HG03520 (cell line): ENCODE measurements around the gene KLHDC9.
A peak's percentile ranks its signal among the peaks of the same experiment; 100 is the strongest.
"Not testable (repeated sequence)": the region's sequence is repeated elsewhere in the genome, so short reads cannot be mapped to it uniquely, and the experiment has no call there.

ENCODE experiments used
- ATAC-seq: cut with Tn5 transposase; IDR thresholded peaks from one replicate; pipeline ENCODE4 v1.9.1; 2021; ENCODE audit warnings: mild to moderate bottlenecking, moderate library complexity; ENCODE audit not compliant: unreplicated experiment

KLHDC9 gene, protein sequence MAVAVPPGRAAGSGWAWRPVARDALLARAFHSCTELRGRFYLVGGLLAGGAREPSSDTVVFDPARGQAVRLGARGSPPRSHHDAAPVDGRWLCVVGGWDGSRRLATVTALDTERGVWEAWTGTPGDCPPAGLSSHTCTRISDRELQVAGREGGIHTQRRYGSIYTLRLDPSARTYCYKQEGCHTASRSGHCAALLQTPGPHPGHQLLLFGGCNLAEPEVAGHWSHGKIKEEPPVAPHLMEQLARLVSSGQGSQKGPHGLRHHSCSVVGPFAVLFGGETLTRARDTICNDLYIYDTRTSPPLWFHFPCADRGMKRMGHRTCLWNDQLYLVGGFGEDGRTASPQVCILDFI

DNA sequence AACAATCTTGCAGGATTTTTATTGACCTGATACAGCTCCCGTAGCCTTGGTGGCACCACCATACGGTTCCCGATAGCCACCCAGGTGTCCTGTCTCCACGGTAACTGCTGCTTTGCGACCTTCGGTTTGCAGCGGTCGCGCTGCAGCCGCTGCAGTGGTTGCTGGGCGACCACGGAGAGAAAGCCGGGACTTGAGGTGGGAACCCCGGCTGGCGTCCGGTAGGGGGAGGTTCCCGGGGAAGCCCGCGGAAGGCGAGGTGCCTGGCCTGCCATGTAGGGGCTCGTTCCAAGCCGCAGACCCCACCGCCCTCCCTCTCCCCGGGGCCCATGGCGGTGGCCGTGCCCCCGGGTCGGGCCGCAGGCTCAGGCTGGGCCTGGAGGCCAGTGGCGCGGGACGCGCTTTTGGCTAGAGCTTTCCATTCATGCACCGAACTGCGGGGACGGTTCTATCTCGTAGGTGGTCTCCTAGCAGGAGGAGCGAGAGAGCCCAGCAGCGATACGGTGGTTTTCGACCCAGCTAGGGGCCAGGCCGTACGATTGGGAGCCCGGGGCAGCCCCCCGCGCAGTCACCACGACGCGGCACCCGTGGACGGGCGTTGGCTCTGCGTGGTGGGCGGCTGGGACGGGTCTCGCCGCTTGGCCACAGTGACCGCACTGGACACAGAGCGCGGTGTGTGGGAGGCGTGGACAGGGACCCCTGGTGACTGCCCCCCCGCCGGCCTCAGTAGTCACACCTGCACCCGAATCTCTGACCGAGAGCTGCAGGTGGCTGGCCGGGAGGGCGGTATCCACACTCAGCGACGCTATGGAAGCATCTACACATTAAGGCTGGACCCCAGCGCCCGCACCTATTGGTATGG, at the start of gene KLHDC9:
TSS of gene KLHDC9 (plus strand) at position 152 of the 859 bp plus-strand sequence. CDS start at position 327, 175 bp downstream.
- ATAC-seq: peak; percentile 57

DNA sequence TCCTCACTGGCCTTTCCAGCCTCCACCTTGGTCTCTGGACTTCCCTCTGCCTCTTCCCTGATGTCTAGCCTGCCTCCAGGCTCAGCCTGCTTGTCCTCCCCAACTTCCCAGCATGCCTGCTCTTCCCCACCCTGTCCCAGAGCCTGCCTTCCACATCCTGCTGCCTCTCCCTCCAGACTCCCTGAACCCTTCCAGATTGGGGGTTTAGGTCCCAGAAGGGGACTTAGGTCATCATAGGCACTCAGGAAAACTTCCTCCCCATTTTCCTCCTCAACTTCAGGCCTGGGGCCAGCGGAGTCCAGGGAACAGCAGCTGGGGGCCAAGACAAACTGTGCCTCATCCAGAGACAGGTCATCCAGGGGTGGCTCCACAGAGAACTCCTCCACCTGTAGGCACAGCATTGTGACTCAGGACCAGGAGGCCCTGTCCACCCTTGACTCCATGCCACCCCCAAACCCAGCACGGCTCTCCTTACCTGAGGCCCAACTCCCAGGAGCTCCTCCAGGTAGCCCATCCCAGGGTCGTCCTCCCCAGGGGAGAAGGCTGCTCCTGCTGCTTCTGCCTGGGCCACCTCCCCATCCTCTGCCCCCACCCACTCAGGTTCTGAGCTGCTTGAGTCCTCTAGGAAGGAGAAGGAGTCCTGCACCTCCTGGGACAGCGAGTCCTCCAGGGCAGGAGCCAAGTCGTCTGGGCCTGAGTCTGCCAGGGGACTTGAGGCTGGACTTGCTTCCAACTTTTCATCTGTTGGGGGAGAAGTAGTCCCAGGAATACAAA, 49.0 kb upstream of the KLHDC9 start:
- no peak for ATAC-seq

DNA sequence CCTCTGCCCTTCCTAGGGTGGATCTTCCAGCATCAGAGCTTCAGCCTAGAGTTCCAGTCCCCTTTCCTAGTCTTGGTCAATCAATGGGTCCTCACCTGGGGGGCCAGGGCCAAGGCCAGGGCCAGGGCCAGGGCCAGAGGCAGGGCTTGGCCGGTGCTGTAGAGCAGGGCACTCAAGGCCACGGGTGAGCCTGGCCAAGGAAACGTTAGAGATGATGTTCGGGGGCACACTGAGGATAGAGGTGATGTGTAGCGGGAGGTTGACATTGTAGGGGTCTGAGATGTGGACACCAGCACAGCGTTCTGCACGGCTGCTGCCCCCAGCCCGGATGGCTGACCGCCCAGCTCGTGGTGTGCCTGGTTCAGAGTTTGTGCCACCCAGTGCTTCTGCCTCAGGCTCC, 46.9 kb upstream of the KLHDC9 start:
- ATAC-seq: no peak

DNA sequence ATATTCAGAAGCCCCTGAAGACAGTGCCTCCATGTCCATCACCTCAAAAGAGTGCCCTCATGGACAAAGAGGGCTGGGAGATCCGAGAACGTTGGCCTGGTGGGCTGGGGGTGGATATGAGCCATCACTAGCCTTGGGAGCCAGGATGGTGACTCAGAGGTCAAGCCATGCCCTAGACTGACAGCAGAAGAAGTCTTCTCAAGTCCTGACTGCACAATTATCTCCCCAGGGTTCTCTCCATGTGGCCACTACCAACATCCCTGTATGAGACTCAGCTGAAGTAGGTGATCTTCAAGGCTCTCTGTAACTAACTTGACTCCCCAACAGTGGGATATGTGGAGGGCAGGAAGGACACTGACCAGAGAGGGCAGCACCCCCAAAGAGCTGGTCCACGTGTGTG, 45.3 kb upstream of the KLHDC9 start:
- ATAC-seq: no peak

DNA sequence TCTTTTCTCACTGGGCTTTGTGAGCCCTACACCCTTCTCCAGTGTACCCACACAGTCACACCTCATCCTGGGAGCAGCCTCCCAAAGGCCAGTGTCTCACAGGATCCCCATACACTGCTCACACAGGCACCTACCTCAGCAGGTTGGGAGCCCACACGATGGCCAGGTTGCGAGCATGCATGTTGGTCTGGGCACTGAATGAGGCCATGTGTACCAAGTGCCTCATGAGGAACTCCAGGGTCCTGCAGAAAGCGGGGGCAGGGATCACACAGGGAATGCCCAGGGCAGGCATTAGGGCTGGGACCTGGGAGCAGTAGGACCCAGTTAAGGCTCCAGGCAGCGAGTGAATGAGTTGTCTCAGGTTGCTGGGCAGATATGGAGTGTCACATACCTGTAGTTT, 43.9 kb upstream of the KLHDC9 start:
- ATAC-seq: no peak

DNA sequence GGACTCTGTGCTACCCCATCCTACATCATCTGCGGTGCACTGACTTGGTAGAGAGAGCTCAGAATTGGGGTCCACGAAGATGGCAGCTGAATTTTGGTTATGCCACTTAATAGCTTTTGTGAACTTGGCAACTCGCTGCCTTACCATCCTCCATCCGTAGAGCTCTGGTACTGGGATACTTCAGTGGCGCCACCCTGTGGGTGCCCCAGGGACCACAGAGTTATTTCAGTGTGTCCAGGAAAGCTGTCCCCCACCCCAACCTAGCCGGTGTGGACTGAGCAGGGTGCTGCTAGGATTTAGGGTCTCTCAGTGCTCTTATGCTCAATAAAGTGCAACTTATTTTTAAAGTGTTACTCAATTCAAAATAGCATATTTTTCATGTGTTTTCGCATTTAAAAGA, 43.4 kb upstream of the KLHDC9 start:
- no peak for ATAC-seq

DNA sequence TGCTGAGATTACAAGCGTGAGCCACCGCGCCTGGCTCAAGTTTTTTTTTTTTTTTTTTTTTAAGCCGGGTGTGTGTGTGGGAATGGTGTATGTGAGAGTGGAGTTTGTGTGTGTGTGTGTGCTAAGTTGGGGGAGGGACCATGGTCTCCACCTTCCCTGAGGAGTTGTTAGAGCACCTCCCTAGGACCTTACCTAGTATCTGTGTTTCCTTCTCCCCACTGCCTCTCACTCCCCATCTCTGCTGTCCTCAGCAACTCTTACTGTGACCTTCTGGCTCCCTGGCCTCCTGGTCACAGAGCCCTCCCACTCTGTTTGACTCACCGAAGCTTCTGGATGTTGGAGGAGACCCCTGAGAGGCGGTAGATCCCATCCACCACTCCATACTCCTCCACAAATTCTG, 38.9 kb upstream of the KLHDC9 start:
- no peak for ATAC-seq

DNA sequence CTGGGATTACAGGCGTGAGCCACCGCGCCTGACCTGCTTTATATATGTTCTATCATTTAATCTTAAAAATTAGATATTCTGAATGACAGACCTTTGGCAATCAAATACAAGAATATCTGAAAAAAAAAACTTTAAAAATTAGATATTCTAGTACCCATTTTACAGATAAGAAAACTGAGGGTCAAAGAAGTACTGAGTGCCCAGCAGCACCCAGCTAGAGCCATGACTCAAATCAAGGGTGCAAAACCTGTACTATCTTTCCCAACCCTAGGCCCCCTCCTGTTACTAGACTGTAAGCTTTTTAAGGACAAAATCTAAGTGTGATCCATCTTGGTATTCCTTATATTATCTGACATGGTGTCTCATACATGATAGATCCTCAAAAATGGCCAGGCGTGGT, 36.7 kb upstream of the KLHDC9 start:
- no peak for ATAC-seq

DNA sequence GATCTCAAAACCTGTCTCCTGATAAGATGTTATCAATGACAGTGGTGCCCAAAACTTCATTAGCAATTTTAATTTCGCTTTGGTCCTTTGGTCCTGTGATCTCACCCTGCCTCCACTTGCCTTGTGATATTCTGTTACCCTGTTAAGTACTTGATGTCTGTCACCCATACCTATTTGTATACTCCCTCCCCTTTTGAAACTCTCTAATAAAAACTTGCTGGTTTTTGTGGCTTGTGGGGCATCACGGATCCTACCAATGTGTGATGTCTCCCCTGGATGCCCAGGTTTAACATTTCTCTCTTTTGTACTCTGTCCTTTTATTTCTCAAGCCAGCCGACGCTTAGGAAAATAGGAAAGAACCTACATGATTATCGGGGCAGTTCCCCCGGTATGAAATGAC, 34.2 kb upstream of the KLHDC9 start:
- not testable (repeated sequence) for ATAC-seq

DNA sequence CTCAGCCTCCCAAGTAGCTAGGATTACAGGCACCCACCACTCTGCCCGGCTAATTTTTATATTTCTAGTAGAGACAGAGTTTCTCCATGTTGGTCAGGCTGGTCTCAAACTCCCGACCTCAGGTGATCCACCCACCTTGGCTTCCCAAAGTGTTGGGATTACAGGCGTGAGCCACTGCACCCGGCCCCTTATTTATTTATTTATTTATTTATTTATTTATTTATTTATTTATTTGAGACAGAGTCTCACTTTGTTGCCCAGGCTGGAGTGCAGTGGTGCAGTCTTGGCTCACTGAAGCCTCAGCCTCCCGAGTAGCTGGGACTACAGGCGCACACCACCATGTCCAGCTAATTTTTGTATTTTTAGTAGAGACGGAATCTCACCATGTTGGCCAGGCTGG, 32.5 kb upstream of the KLHDC9 start:
- not testable (repeated sequence) for ATAC-seq

DNA sequence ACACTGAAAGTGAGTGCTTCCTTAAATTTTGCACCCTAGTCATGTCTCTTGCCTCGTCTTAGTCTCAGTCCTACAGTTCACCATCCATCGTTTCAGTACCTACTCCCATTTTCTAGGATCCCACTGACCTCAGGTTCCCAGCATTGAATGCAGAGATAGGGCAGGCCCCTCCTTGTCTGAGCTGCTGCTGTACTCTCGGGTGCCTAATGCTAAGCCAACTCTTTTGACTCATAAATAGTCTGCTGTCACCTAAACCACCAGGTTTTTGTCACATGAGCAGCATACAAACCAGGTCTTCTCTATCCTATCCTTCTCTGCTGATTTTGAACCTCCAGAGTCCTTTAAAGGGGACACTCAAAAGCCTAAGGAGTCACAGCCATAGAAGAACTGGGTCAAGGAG, 31.5 kb upstream of the KLHDC9 start:
- no peak for ATAC-seq

DNA sequence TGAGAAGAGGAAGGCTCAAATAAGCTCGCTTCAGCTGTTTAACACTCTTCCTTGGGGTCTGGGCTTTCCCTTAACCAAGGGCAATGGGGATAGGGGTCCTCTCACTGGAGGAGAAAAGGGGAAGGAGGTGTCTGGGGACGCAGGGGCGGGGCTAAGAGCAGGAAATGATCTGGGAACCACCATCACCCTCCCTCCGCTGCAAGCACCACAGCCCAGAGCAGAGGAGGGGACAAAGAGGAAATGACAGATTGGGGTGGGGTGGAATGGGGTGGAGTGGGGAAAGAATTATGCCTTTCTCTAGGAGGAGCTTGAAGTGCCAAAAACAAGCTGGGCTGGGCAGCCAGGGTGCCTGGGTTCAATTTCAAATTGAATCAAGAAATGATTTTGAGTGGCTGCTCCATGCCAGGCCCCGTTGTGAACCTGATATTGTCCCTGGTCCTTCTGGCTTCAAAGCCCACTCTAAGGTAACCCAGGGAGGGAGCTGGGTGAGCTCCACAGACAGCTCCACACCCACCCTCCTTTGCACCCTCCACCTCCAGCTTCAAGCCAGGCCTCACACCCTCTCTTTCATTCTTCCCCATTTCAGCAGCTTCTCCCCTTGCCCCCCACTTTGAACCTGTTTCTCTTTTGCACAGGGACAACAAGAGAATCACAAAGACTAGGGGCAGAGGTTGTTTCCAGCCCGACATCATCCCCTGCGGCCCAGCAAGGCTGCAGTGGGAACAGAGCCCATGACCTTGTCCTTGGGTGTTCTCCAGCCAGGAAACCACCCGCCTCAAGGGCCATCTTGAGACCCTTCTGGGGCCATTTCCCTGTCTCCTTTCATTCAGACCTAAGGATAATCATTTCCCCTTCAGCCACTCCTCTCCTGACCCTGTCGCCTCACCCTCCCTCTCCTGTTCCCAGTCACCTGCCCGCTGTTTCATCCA, 29.6 kb upstream of the KLHDC9 start:
- ATAC-seq: no peak

DNA sequence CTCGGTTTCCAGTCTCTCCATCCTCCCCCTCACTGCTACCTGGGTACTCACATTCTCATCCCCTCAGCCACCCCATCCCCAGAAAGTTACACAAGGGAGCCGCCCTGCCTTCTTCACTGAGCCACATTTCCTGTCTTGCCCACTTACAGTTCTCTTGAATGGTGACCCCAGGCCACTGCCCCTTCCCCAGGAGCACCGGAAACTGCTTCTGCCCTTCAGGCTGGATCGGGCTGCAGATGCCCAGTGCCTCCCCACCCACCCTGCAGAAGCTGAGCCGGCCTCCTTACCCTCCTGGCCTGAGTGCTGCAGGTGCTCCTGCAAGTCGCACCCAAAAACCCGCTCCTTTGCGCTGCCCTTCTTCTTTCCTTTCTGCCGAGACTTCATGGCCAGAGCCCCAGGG, 28.9 kb upstream of the KLHDC9 start:
- no peak for ATAC-seq

DNA sequence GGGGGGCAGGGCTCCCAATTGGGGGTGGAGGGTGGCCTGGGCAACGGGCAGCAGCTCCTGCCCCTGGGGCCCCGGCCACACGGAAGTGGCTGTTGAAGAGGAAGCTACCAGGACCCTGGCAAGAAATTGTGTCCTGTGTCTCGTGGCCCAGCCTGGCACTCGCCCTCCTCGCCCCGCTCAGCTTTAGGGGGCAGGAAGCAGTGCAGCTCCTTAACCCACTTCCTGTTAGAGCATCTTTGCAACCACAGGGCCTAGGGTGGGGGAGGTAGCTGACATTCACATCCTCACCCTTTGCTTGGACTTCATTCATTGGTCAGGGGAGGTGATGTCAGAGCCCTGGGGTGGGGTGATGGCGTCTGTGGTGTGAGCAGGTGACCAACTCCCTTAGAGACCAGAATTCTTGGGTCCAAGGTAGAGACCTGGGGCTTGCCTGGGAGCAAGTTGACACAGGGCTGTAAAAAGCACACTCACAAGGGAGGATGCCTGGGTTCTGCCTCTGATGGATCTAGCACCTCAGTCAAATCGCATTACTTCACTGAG, 28.4 kb upstream of the KLHDC9 start, which contains the start of gene ARHGAP30:
TSS of gene ARHGAP30 (minus strand) at position 161 of the 540 bp plus-strand sequence. CDS start 267 bp downstream, outside the sequence.
- ATAC-seq: peak; percentile 84

DNA sequence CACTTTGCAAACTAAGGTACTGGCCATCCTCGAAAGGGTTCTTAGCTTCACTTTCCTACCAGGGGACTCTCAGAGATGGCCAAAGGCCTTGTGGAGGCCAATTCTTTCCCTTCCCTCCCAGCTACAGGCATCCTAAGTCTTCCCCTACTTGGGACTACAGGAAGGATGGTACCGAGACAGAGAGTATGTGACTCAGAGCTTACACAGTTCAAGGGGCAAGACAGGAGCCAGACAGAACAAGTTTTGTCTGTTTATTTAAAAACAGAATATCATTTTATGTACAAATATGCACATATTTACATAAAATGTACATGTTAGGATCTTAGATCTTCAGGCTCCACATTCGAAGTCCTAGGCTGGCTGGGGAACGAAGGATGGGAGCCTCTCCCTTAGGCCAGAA, 27.4 kb upstream of the KLHDC9 start:
- ATAC-seq: no peak

DNA sequence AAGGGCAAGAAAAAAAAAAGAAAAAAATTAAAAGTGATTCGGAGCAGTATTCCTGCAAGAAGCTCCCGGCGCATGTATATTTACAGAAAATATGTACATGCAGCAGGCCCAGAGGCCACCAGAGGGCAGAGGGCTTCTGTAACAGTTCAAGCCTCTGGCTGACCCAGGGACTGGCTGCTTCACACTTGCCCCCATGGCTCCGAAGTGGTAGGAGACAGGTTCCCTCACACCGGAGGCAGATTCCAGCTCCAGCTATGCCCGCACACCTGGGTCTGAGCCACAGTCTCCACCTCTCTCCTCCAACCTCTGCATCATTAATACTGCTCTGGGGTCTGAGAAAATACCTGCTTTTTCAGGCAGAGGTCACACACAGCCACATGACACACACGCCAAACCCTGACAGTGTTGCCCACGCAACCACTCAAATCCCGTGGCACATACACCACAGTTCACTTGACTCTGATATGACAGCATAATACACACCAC, 26.2 kb upstream of the KLHDC9 start:
- no peak for ATAC-seq

DNA sequence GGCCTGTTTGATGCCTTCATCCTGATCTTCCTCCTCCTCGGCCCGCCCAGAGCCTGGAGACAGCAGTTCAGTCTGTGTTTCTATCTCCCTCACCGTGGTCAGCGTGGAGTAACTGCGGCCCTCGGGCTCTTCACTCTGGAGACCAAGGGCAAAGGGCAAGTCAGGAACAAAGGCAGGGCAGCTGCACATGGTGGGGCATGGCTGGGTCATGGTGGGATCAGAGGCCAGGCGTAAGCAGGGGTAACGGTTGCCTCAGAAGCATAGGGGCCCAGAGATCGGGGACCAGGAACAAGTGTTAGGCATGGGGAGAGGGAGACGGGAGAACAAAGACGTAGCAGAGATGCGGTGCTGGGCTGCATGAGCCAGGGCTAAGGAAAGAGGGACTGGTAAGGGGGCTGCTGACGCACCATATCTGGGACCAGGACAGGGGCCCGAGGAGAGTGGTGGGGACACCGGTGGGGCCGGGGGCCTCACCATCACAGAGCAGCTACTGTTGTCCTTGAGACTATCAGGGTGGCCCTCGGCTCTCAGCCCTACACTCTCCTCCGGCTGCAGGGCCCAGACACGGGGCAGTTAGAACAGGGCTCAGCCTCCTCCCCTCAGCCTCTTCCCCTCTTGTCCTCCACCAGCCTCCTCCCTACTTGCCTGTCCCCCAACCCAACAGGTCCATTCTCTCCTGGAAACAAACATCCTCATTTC, 25.3 kb upstream of the KLHDC9 start:
- ATAC-seq: no peak

DNA sequence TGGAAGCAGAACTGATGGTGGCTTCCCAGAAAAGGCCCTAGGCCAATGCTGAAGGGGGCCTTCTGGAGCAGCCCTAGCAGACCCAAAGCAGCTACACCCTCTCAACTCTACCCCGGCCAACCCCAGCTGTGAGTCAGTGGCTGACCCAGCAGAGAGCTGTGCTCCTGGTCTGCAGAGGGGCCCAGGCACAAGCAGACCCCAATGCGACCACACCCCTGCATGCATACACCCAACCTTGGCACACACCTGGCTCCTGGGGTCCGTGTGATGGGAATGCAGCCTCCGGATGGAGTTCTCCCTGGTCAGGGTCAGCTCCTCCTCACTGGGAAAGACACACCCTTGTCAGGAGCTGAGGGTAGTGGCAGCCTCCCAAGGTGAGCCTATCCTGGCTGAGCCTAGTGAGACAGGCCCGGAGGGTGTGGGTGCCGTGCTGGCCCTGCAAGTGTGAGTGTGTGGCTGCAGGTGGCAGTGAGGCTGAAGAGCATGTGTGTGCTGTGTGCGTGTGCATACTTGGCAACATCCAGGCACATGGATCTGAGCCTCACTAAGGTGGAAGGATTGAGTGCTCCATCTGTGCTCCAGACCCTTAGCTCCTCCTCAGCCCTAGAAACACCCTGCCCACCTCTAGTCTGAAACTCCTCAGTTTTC, 24.6 kb upstream of the KLHDC9 start:
- ATAC-seq: no peak
